Measurements from ENCODE around the gene ST7L.

DNA sequence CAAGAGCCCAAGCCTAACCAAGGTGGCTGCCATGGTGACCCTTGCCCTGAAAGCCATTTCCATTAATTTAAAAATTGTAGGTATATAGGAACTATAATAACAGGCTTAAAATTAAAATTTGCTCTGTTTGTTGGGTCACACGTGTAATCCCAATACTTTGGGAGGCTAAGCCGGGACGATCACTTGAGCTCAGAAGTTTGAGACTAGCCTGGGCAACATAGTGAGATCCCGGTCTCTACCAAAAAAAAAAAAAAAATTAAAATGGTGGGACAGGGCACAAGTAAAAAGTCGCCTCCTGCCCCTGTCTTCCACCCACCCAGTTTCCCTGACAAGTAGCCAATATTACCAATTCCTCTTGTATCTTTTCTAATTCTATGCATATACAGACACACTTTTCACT is 7.3 kb upstream of the ST7L start:
- TF ChIP-seq, protein P1, sequence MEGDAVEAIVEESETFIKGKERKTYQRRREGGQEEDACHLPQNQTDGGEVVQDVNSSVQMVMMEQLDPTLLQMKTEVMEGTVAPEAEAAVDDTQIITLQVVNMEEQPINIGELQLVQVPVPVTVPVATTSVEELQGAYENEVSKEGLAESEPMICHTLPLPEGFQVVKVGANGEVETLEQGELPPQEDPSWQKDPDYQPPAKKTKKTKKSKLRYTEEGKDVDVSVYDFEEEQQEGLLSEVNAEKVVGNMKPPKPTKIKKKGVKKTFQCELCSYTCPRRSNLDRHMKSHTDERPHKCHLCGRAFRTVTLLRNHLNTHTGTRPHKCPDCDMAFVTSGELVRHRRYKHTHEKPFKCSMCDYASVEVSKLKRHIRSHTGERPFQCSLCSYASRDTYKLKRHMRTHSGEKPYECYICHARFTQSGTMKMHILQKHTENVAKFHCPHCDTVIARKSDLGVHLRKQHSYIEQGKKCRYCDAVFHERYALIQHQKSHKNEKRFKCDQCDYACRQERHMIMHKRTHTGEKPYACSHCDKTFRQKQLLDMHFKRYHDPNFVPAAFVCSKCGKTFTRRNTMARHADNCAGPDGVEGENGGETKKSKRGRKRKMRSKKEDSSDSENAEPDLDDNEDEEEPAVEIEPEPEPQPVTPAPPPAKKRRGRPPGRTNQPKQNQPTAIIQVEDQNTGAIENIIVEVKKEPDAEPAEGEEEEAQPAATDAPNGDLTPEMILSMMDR (IDR thresholded peaks at IDR 0.05) = no peak
- no peak for TF ChIP-seq POLR2A (IDR thresholded peaks at IDR 0.05)

Data from upper lobe of left lung (tissue), 4 donors.